Myocyte (in vitro differentiated cells): ENCODE data around the gene GRXCR2. TPM values are rescaled to one million over a fixed set of nuclear protein-coding genes. Genes with fewer than 3 reads are reported as not detected.
"Not testable (repeated sequence)": the region's sequence is repeated elsewhere in the genome, so short reads cannot be mapped to it uniquely, and the experiment has no call there.

Experiments
- DNase-seq: peaks from one replicate; pipeline ENCODE4 v3.0.0-alpha.2; 2012; ENCODE audit warnings: low read depth
- total RNA-seq: library from RNA; depleted of rRNA; stranded (reverse); fragments of >200 nt; gene quantifications from 2 replicates; pipeline ENCODE4 v1.2.3, GENCODE V29; 2014

Gene GRXCR2
- total RNA-seq, 1 donor from 2014 or later, result not detected

DNA sequence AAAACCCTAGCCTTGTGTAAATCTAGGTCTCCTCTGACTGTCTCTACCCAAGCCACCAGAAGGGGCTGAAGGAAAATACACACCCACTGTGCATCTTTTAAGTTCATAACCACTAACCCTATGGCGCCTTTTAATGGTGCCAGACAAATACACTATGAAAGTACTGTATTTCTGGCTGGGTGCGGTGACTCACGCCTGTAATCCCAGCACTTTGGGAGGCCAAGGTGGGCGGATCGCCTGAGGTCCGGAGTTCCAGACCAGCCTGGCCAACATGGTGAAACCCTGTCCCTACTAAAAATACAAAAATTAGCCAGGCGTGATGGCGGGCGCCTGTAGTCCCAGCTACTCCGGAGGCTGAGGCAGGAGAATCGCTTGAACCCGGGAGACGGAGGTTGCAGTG, 36.6 kb downstream of the GRXCR2 start:
- not testable (repeated sequence) for DNase-seq

DNA sequence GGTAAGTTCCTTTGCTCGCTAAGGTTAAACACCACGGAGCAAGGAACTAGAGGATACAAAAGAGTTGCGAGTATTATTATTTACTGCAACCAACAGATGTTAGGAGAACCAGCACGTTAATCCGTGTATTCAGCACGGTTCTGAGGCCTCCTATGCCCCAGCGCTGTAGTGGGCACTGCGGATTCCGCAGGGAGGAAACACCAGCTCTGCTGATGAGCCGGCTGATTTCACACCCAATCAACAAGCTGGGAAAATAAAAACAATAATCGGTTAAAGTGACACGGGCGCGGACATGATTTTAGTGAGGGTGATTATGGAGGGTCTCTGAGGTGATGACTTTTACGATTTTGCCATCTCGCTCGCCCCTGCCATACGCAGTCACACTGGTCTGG, 37.0 kb downstream of the GRXCR2 start:
- DNase-seq, result no peak

DNA sequence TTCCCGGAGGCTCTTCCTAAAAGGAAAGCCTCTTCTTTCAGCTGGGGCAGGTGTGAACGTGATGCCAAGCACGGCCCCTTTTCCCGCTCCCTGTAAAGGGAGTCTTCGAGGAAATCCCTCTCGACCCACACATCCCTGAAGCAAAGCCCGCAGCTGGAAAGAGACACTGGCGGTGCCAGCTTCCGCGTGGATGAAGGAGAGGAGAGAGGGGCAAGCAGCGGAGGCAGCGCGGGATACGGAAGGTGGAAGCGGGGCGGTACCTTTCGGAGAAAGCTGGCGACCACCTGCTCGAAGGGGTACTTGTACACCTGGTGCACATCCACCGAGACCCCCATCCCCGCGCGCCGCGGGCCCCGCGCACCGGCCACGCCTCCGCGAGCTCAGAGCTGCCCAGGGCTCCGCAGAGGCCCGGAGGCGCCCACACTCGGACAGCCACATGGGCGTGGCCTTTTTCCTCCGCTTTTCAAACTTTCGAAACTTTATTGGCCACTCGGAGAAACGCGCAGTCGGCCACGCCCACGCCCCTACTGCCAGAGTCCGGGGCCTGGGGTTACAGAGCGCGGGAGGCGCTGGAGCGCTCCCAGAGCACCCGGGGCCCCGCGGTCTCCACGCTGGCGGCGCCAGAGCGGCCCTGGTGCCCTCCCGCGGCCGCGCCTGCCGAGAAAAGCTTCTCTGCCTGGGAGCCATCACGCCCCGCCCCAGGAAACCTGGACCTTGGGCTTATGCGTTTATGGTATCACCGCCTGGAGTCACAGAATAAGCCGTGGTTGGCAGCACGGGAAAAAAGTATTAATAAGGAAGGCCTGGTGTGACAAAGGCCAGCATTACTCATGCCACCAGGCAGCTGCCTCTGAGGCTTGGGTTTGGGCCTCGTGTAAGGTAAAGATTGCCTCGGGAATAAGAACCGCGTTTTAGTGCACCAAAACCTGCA, 37.6 kb downstream of the GRXCR2 start, which contains the start of gene PRELID2:
Gene PRELID2 (minus strand): TSS at position 426 of the 931 bp plus-strand sequence. CDS start 91 bp downstream, at position 335.
- peak; percentile 92 for DNase-seq

DNA sequence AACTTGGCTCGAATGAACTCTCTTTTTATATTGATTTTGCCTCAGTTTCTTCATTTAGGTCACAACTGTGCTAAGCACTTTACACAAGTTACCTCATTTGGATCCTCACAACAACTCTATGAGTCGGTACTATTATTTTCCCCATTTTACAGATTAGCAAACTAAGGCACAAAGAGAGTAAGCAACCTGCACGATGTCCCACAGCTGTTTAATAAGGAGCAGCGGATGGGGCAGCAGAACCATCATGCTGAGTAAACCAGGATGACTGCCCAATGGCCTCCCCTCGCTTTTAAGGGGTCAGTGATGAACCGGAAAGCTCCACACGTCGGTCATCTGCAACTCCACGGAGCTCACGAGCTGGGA, 38.3 kb downstream of the GRXCR2 start:
- DNase-seq, result no peak

DNA sequence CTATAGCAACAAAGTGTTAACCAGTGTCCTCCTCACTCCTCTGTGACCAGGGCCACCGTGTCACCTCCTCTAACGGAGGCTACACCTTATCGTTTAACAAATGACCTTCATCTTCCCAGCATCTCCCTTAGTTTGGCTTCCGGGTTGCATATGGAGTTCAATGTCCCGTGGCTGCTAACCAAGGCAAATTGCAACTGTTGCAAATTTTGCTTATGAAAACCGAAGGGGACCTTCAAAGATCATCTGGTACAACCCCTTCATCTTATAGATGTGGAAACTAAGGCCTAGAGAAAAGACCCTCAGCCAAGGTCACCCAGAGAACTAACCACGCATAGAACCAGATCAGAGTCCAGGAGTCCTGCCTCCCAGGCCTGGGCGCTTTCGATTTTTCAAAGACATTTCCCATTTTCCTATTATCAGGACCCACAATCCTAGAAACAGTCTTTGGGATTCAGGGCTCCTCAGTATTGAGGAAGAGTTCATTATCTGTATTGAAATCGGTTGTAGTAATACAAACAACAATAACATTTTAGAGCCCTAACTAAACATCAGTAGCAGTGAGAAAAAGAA, 39.1 kb downstream of the GRXCR2 start:
- DNase-seq, result no peak

DNA sequence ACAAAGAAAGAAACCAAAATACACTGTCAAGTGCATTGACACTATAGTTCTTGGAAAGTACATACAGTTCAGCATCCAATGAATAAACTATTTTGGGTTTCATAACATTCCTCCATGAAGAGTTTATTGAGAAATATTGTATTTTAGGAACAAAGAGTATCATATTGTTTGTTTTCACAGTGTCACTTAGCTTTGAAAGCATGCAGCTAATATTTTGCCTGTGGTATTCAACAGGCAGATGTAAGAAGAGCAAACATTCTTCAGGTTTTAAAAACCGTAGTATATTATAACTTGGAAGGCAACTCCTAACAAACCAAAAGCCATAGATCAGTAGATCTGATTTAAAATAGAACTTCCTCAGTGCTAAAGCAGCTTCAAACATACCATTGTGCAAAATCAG, 42.2 kb downstream of the GRXCR2 start:
- no peak for DNase-seq

DNA sequence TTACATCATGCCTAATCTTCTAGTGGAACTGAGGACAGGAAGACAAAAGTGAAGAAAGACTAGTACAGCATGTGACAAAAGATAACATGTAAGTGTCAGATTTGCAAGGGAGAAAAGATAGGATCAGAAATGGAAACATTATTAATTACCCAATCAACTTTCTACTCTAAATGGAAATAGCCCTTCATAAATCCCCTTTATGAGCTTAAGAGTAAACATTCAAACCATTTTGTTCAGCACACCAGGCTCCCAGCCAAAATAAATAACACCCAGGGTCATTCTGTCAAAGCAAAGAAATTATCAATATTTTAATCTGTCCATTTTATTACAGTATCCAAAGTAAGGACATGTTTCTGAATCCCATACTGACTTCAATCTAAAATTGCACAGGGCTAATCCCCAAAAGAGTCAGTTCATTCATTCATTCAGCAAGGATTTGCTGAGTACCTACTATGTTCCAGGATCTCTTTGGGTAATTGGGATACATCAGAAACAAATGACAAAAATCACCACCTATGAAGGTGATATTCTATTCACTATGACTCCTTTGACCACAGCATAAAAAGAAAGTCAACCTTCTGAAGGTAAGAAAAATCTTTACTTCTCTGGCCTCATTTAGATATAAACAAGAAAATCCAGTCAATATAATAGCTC, 43.0 kb downstream of the GRXCR2 start:
- no peak for DNase-seq

DNA sequence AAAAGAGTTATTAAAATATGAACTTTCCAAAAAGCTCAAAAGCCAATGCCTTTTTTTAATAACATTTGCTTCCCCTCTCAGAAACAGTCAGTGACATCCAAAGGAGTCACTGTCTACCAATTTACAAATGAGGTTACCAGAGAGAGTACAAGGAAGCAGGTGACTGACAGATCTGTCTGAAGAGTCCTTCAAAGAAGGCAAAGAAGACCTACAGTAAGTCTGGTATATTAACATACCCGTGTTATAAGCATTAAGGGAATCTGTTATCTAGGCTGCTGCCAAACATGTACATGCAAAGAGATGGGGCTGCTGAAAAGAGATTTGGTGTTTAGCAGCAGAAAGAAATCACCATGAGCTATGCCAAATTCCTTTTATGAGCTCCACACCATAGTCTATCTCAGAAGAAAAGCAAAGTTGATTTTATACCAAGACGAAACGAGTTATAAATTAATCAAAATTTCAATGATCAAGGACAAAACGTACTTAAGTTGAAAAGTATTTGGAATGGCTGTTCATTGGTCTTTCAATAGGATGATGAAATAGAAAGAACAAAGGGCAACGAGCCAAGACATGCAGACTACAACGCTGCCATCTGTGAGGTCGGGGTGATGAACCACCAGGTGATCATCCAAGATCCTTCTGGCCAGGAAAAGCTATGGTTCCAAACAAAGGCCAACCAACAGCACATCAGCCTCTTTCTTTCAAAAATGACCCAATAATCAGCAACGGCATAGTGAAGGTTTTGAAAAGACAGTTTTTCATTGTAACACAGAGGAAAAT, 45.7 kb downstream of the GRXCR2 start:
- DNase-seq, result no peak

DNA sequence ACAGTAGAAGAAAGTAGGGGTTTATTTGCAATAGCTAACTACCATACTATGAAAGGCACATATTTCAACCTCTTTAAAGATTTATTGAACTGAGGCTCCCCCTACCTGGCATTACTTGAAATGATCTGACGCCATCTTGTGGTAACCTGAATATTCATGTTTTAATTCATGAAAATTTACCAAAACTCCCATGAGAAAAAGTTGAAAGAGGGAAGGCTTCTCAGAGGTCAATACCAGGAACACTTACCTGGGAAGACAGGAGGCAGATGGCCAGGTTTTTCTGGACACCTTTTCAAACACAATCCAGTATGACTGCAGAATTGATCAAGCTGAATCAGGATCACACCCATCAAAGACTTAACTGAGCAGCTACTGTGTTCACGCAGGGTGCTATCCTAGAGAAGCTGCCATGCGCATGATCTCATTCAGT, 47.0 kb downstream of the GRXCR2 start:
- peak; percentile 62 for DNase-seq

DNA sequence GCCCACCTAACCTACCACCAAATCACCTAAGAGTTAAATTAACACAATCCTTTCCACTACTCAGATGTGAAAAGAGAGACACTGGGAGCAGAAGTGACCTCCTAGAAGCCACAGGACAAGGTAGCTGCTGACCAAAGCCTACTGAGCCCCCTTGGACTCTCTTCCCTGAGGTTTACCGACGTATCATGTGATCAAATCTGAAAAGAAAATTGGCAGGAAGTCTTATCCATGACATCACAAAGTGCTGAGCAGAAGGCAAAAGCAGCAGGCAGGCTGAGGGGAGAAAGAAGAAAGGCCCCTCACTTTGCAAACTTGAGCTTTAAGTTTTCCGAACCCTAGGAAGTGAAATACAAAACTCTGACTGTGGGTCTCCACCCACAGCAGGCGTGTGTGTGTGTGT, 48.8 kb downstream of the GRXCR2 start:
- peak; percentile 26 for DNase-seq

DNA sequence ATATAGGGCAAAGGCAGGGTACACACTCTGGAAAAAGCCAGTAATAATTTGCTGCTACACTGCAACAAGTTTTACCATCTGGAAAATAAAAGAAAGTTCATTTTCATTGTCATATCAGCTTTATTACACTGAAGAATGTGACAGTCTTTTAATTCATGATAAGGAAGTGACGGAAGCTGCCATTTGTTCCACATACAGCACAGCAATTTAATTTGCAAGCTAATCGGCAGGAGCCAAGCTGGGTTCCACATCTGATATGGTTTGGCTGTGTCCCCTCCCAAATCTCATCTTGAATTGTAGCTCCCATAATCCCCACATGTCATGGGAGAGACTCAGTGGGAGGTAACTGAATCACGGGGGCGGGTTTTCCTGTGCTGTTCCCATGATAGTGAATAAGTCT, 54.2 kb downstream of the GRXCR2 start:
- DNase-seq, result no peak

DNA sequence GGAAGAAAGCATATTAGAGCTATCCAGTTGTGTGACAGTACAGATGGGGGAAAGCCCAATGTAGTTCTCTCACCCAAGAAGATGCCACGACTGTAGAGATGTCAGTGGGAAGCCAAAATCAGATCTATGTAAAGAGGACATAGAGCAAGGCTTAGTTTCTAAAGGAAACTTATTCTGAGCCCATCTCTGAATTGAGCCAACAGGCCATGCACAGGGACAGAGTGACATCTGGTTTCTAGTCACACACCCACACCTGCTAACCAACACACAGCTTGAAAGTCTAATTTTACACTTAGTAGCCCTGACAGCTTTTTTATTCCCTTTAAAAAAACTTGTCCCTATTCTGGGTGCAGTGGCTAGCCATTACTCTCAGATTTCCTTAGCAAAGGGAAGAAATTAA, 59.9 kb downstream of the GRXCR2 start:
- no peak for DNase-seq

DNA sequence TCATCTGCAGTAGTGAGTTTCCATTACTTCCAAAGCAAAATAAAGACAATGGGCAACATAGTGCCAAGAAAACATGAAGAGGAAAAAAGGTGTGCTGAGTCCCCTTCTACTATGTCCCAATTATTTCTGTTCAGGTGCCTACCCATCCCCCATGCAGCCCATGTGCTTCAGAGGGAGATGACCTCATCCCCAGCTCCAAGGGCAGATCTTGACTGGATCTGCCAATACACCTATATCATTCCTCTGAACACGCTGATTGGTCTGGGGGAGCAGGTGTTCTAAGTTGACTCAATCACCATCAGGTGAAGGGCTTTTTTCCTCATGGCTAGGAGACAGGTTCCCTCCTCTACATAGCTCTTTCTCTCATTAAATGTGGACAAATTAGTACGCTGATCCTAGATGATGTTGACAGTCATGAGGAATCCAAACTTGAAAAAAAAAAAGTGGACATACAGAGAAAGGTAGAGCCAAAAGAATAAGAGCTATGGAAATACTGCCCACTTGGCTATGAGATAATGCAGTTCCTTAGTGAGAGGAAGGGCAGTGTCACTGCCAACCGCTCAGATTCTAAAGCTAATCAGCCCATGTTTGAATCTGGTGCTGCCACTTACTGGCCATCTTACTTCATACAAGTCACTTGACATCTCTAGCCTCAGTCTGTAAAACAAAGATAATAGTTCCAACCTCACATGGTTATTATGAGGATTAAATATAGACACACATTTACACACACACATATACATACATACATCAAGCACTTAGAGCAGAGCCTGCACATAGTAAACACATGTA, 60.8 kb downstream of the GRXCR2 start:
- DNase-seq, result peak; percentile 61

Other genes starting within 250 kb of the GRXCR2 start
- gene PRELID2, start 37.7 kb downstream of the GRXCR2 start, total RNA-seq, result 1.8 TPM in 2 replicates
- gene SH3RF2, start 63.6 kb upstream of the GRXCR2 start, total RNA-seq, result 1.1 and 1.9 TPM in 2 replicates
- gene PLAC8L1, start 232.6 kb upstream of the GRXCR2 start, total RNA-seq, result 0.88 TPM in 1 of 2 replicates, not detected in the other